DMS 273 (cell line): ENCODE measurements around the gene PROC.

Source experiments
- DNase-seq: peaks from one replicate; lab custom pipeline; 2025; ENCODE audit not compliant: unreplicated experiment; lab: John Stamatoyannopoulos, UW

The PROC gene

DNA sequence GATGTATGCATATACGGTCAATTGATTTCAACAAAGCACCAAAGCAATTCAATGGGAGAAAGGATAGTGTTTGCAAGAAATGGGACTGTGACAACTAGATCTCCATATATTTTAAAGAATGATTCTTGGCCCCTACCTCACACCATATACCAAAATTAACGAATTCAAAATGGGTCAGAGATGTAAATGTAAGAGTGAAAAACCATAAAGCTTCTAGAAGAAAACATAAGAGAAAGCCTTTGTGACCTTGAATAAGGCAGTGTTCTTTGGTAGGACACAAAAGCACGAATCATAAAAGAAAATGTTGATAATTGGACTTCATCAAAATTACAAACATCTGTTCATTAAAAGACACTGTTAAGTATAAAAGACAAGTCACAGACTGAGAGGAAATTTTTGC is 5.0 kb upstream of the PROC start:
- DNase-seq: no peak

DNA sequence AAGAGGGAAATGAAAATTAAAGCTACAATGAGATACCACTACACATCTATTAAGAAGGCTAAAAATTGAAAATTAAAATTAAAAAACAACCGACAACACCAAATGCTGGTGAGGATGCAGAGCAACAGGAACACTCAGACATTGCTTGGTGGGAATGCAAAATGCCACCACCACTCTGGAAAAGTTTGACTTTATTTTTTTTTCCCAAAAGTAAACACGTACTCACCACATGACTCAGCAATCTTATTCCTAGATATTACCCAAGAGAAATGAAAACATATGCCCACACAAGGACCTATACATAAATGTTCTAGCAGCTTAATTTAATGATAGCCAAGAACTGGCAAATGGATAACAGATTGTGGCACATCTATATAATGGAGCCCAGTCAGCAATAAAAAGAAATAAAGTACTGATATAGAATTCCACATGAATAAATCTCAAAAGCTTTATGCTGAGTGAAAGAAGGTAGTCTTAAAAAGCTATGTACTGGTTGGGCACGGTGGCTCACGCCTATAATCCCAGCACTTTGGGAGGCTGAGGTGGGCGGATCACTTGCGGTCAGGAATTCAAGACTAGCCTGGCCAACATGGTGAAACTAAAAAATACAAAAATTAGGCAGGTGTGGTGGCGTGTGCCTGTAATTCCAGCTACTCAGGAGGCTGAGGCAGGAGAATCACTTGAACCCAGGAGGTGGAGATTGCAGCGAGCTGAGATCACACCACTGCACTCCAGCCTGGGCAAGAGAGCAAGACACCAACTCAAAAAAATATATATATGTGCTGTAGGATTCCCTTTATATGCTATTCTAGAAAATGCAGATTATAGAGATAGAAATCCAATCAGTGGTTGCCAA is 4.2 kb upstream of the PROC start:
- DNase-seq: peak; percentile 38

GRCh38 chr2:127414638-127415592 is 3.3 kb upstream of the PROC start:
- peak; percentile 46 for DNase-seq

DNA sequence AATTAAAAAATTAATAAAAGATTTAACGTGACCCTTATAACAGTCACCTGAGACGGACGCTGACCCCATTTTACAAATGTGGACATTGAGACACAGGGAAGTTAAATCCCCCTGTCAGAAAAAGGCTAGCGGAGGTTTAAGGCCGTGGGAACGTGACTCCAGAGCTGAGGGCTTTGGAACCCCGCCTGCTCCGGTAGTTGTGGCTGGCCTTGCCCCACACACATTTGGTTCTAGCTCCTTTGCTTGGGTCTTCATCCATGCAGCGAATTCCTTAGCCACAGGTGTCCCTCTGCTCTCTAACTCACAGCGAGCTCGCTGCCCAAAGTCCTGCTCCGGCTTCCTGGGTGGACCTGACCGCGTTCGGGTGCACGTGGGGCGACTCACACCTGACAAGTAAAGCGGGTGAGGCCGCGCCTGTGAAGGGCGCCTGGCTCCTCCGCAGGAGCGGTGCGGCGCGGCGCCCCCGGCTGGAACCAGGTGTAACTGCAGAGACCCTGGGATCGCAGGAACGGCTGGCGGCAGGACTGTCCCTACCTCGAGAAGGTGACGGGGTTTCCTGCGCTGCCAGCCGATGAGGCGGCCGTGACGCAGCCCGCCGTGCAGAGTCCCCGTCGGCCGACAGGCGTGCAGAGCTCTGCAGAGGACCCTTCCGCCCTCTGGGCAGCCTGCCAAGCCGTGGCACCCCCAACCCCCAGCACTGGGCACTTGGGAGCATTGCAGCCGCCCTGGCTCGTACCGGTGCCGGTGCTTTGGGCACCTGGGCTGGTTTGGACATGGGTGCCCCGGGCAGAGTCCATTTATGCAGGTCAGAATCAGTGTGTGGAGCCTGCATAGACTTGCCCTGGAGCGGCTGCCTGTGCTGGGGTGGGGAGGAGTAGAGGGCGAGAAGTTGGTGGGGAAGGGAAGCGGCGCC is 2.4 kb upstream of the PROC start:
- DNase-seq: peak; percentile 89

DNA sequence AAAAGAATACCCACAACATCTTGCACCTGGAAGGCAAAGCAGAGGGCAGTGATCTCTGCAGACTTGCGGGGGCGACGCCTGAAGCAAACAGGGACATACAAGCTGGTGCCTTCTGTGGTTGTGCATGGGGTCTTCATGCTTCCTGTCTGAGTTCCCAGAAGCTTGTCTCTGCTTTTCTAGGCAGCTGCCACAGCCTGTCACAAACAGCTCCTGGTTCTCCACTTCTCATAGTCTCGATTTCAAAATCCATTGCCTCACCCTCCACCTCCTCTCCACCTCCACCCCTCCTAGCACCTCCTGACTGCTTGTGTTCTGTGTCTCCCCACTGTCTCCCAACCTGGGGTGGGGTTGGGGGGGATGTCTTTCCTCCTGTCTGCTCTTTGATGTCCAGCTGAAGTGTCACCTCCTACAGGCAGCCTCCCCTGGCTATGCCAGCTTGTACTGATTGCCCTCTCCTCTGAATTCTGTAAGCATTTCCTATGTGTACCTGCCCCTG is 1.7 kb upstream of the PROC start:
- DNase-seq: peak; percentile 82

- DNase-seq: no peak
Observed at GRCh38 chr2:127417406-127417805, 821 bp upstream of the PROC start.

DNA sequence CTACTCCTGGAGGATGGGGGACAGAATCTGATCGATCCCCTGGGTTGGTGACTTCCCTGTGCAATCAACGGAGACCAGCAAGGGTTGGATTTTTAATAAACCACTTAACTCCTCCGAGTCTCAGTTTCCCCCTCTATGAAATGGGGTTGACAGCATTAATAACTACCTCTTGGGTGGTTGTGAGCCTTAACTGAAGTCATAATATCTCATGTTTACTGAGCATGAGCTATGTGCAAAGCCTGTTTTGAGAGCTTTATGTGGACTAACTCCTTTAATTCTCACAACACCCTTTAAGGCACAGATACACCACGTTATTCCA is 844 bp downstream of the PROC start:
- DNase-seq: no peak

- DNase-seq: peak; percentile 50
Observed at GRCh38 chr2:127419448-127420038, 1.3 kb downstream of the PROC start.

DNA sequence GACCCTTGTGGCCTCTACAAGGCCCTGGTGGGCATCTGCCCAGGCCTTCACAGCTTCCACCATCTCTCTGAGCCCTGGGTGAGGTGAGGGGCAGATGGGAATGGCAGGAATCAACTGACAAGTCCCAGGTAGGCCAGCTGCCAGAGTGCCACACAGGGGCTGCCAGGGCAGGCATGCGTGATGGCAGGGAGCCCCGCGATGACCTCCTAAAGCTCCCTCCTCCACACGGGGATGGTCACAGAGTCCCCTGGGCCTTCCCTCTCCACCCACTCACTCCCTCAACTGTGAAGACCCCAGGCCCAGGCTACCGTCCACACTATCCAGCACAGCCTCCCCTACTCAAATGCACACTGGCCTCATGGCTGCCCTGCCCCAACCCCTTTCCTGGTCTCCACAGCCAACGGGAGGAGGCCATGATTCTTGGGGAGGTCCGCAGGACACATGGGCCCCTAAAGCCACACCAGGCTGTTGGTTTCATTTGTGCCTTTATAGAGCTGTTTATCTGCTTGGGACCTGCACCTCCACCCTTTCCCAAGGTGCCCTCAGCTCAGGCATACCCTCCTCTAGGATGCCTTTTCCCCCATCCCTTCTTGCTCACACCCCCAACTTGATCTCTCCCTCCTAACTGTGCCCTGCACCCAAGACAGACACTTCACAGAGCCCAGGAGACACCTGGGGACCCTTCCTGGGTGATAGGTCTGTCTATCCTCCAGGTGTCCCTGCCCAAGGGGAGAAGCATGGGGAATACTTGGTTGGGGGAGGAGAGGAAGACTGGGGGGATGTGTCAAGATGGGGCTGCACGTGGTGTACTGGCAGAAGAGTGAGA is 2.0 kb downstream of the PROC start:
- DNase-seq: peak; percentile 54

GRCh38 chr2:127421116-127421800 is 3.0 kb downstream of the PROC start:
- DNase-seq: no peak

- no peak for DNase-seq
Observed at GRCh38 chr2:127421871-127422558, 3.8 kb downstream of the PROC start.

GRCh38 chr2:127422559-127423477 is 4.6 kb downstream of the PROC start:
- peak; percentile 70 for DNase-seq

DNA sequence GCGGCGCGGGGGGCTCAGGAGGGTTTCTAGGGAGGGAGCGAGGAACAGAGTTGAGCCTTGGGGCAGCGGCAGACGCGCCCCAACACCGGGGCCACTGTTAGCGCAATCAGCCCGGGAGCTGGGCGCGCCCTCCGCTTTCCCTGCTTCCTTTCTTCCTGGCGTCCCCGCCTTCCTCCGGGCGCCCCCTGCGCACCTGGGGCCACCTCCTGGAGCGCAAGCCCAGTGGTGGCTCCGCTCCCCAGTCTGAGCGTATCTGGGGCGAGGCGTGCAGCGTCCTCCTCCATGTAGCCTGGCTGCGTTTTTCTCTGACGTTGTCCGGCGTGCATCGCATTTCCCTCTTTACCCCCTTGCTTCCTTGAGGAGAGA is 5.2 kb downstream of the PROC start:
- peak; percentile 57 for DNase-seq

DNA sequence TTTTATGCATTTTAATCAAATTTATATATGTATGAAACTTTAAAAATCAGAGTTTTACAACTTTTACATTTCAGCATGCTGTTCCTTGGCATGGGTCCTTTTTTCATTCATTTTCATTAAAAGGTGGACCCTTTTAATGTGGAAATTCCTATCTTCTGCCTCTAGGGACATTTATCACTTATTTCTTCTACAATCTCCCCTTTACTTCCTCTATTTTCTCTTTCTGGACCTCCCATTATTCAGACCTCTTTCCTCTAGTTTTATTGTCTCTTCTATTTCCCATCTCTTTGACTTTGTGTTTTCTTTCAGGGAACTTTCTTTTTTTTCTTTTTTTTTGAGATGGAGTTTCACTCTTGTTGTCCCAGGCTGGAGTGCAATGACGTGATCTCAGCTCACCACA is 5.7 kb downstream of the PROC start:
- no peak for DNase-seq

DNA sequence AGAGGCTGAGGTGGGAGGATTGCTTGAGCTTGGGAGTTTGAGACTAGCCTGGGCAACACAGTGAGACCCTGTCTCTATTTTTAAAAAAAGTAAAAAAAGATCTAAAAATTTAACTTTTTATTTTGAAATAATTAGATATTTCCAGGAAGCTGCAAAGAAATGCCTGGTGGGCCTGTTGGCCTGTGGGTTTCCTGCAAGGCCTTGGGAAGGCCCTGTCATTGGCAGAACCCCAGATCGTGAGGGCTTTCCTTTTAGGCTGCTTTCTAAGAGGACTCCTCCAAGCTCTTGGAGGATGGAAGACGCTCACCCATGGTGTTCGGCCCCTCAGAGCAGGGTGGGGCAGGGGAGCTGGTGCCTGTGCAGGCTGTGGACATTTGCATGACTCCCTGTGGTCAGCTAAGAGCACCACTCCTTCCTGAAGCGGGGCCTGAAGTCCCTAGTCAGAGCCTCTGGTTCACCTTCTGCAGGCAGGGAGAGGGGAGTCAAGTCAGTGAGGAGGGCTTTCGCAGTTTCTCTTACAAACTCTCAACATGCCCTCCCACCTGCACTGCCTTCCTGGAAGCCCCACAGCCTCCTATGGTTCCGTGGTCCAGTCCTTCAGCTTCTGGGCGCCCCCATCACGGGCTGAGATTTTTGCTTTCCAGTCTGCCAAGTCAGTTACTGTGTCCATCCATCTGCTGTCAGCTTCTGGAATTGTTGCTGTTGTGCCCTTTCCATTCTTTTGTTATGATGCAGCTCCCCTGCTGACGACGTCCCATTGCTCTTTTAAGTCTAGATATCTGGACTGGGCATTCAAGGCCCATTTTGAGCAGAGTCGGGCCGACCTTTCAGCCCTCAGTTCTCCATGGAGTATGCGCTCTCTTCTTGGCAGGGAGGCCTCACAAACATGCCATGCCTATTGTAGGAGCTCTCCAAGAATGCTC is 6.6 kb downstream of the PROC start:
- DNase-seq: no peak
